ENCODE results near the gene SUMO3. TPM values are rescaled to one million over a fixed set of nuclear protein-coding genes. Genes with fewer than 3 reads are reported as not detected.

Gene SUMO3
- total and polyA plus RNA-seq, 2 experiments from 2014 or later, result 110 to 178 TPM

GRCh38 chr21:44763451-44764318, 54.2 kb downstream of the SUMO3 start:
- H3K9me2 ChIP-seq (ENCODE audit: insufficient read depth), result no peaks in the 10 kb centered on the region
- H3K9ac ChIP-seq, result no peak overlapping the region
- no peak for DNase-seq
- H2AFZ ChIP-seq, result no peak overlapping the region
- no peaks in the 10 kb centered on the region for H3K9me3 ChIP-seq (ENCODE audit: low read depth)
- no peak overlapping the region for H3K4me2 ChIP-seq (ENCODE audit: unreplicated experiment)
- in situ Hi-C loops (cut with MboI), result no loop called here
- 35 to 78% methylated on average over 5 to 24 of the region's 25 CpGs for WGBS, 2 experiments (ENCODE audit: low coverage in 1 of 2, low lambda C conversion rate in 2 of 2, missing lambda C conversion rate in 2 of 2)
- no peaks in the 10 kb centered on the region for H3K79me2 ChIP-seq (ENCODE audit: insufficient read depth)
- H4K20me1 ChIP-seq (ENCODE audit: insufficient read depth), result no peaks in the 10 kb centered on the region
- no peaks in the 10 kb centered on the region for H3K27me3 ChIP-seq (replicated peaks; ENCODE audit: insufficient read depth)
- H3F3A ChIP-seq (ENCODE audit: insufficient read depth), result no peaks in the 10 kb centered on the region
- no peak overlapping the region for H3K4me3 ChIP-seq
- H3K4me1 ChIP-seq (ENCODE audit: insufficient read depth), result no peaks in the 10 kb centered on the region
- TF ChIP-seq EZH2phosphoT487 (IDR thresholded peaks at IDR 0.05; ENCODE audit: insufficient read depth, low read depth), result no peak
- no peak for TF ChIP-seq EZH2 (IDR thresholded peaks at IDR 0.05; ENCODE audit: insufficient read depth, poor library complexity, severe bottlenecking)
- no peak overlapping the region for H3K27ac ChIP-seq
- H3K36me3 ChIP-seq (ENCODE audit: low read depth), result no peaks in the 10 kb centered on the region

- no peaks in the 10 kb centered on the region for H3F3A ChIP-seq (ENCODE audit: insufficient read depth)
- DNase-seq, result no peak
- no peaks in the 10 kb centered on the region for H3K9me3 ChIP-seq (ENCODE audit: low read depth)
- H3K4me1 ChIP-seq (ENCODE audit: insufficient read depth), result no peaks in the 10 kb centered on the region
- H3K27me3 ChIP-seq (replicated peaks; ENCODE audit: insufficient read depth), result no peaks in the 10 kb centered on the region
- TF ChIP-seq EZH2 (IDR thresholded peaks at IDR 0.05; ENCODE audit: insufficient read depth, poor library complexity, severe bottlenecking) (no peak), EZH2phosphoT487 (IDR thresholded peaks at IDR 0.05; ENCODE audit: insufficient read depth, low read depth) (no peak)
- H3K4me2 ChIP-seq (ENCODE audit: unreplicated experiment), result no peak overlapping the region
- H3K9me2 ChIP-seq (ENCODE audit: insufficient read depth), result no peaks in the 10 kb centered on the region
- no peaks in the 10 kb centered on the region for H4K20me1 ChIP-seq (ENCODE audit: insufficient read depth)
- no peaks in the 10 kb centered on the region for H3K36me3 ChIP-seq (ENCODE audit: low read depth)
- H3K79me2 ChIP-seq (ENCODE audit: insufficient read depth), result no peaks in the 10 kb centered on the region
- in situ Hi-C loops (cut with MboI), result no loop called here
- 56 to 61% methylated on average over 8 of the region's 8 CpGs for WGBS, 2 experiments (ENCODE audit: low coverage in 1 of 2, low lambda C conversion rate in 2 of 2, missing lambda C conversion rate in 2 of 2)
- no peak overlapping the region for H3K4me3 ChIP-seq
- H2AFZ ChIP-seq, result no peak overlapping the region
- no peak overlapping the region for H3K27ac ChIP-seq
- H3K9ac ChIP-seq, result no peak overlapping the region
These were observed 54.8 kb downstream of the SUMO3 start for GRCh38 chr21:44763050-44763378.

GRCh38 chr21:44762221-44763049, 55.4 kb downstream of the SUMO3 start:
- Histone ChIP-seq H2AFZ (no peak overlapping the region), H3K4me3 (no peak overlapping the region), H3K27me3 (replicated peaks; ENCODE audit: insufficient read depth) (no peaks in the 10 kb centered on the region), H3K9me3 (ENCODE audit: low read depth) (no peaks in the 10 kb centered on the region), H3F3A (ENCODE audit: insufficient read depth) (no peaks in the 10 kb centered on the region), H3K79me2 (ENCODE audit: insufficient read depth) (no peaks in the 10 kb centered on the region), H3K9me2 (ENCODE audit: insufficient read depth) (no peaks in the 10 kb centered on the region), H3K4me2 (ENCODE audit: unreplicated experiment) (no peak overlapping the region), H3K9ac (no peak overlapping the region), H3K27ac (no peak overlapping the region), H3K36me3 (ENCODE audit: low read depth) (no peaks in the 10 kb centered on the region), H3K4me1 (ENCODE audit: insufficient read depth) (no peaks in the 10 kb centered on the region), H4K20me1 (ENCODE audit: insufficient read depth) (no peaks in the 10 kb centered on the region)
- in situ Hi-C loops (cut with MboI), result no loop called here
- no peak for TF ChIP-seq EZH2 (IDR thresholded peaks at IDR 0.05; ENCODE audit: insufficient read depth, poor library complexity, severe bottlenecking)
- TF ChIP-seq EZH2phosphoT487 (IDR thresholded peaks at IDR 0.05; ENCODE audit: insufficient read depth, low read depth), result no peak
- no peak for DNase-seq
- WGBS, 2 experiments (ENCODE audit: low coverage in 1 of 2, low lambda C conversion rate in 2 of 2, missing lambda C conversion rate in 2 of 2), result 75 to 79% methylated on average over 24 of the region's 24 CpGs

- no peaks in the 10 kb centered on the region for H3K9me3 ChIP-seq (ENCODE audit: low read depth)
- no peaks in the 10 kb centered on the region for H3K79me2 ChIP-seq (ENCODE audit: insufficient read depth)
- no peak overlapping the region for H3K4me2 ChIP-seq (ENCODE audit: unreplicated experiment)
- H3K4me3 ChIP-seq, result no peak overlapping the region
- H3F3A ChIP-seq (ENCODE audit: insufficient read depth), result no peaks in the 10 kb centered on the region
- no peak for TF ChIP-seq EZH2 (IDR thresholded peaks at IDR 0.05; ENCODE audit: insufficient read depth, poor library complexity, severe bottlenecking)
- TF ChIP-seq EZH2phosphoT487 (IDR thresholded peaks at IDR 0.05; ENCODE audit: insufficient read depth, low read depth), result no peak
- no peaks in the 10 kb centered on the region for H3K9me2 ChIP-seq (ENCODE audit: insufficient read depth)
- H3K36me3 ChIP-seq (ENCODE audit: low read depth), result no peaks in the 10 kb centered on the region
- in situ Hi-C loops (cut with MboI), result no loop called here
- 78% methylated on average over 14 of the region's 14 CpGs for WGBS, 2 experiments (ENCODE audit: low coverage in 1 of 2, low lambda C conversion rate in 2 of 2, missing lambda C conversion rate in 2 of 2)
- H3K4me1 ChIP-seq (ENCODE audit: insufficient read depth), result no peaks in the 10 kb centered on the region
- no peak overlapping the region for H3K27ac ChIP-seq
- no peak for DNase-seq
- no peak overlapping the region for H3K9ac ChIP-seq
- H4K20me1 ChIP-seq (ENCODE audit: insufficient read depth), result no peaks in the 10 kb centered on the region
- no peak overlapping the region for H2AFZ ChIP-seq
- no peaks in the 10 kb centered on the region for H3K27me3 ChIP-seq (replicated peaks; ENCODE audit: insufficient read depth)
These were observed 56.1 kb downstream of the SUMO3 start for GRCh38 chr21:44761747-44762208.
